Lower leg skin (tissue), 3 donors: Measurements from ENCODE around the gene FBXW9.

Experiments
- POLR2A ChIP-seq, 2 donors: fragments of 450-650 bp; IDR thresholded peaks; one replicate each; pipeline ENCODE4 v1.6.1; 2016 to 2017; ENCODE audit warnings: antibody characterized with exemption in 2 of 2, mild to moderate bottlenecking in 1 of 2, moderate library complexity in 1 of 2
- TF ChIP-seq, protein P1 (sequence below), 3 donors: fragments of 450-650 bp; IDR thresholded peaks; one replicate each; pipeline ENCODE4 v1.5.1; 2016; ENCODE audit warnings: antibody characterized with exemption in 3 of 3, mild to moderate bottlenecking in 3 of 3, moderate library complexity in 2 of 3

DNA sequence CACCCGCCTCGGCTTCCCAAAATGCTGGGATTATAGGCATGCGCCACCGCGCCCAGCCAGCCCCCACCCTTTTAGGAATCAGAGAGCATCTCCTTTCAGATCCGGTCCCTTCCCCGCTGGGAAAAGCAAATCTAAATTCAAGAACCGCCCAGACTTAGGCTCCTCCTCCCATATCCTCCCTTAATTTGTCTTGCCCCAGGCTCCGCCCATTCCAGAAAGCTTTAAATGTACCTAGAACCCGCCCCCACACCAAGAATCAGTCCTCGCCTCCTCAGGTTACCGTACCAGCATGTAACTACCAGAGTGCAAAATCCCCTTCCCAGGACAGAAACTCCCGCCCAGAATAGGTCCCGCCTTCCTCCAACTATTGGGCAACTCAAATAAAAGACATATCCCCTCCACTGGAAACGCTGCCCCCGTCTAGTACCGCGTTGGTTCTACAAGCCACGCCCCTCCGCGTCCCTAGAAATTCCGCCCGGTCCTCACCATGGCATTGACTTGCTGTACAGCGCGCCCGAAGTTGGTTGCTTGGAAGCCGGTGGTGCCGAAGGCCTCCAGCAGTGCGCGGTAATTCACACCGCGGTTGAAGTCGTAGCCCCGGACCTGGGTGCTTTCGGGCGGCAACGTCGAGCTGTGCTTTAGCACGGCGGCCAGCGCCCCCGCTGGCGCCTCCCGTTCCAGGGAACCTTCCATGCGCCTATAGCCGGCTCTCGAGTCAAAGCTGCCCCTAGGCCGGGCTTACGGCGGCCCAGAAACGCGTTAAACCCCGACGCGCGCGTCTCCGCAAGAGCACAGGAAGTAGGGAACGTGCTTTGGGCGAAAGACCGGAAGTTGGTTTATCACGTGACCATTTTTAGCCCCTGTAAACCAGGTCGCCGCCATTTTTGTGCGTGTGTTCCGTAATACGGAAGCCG is 15.1 kb downstream of the FBXW9 start, which contains the start of gene DHPS:
- TF ChIP-seq, protein P1, sequence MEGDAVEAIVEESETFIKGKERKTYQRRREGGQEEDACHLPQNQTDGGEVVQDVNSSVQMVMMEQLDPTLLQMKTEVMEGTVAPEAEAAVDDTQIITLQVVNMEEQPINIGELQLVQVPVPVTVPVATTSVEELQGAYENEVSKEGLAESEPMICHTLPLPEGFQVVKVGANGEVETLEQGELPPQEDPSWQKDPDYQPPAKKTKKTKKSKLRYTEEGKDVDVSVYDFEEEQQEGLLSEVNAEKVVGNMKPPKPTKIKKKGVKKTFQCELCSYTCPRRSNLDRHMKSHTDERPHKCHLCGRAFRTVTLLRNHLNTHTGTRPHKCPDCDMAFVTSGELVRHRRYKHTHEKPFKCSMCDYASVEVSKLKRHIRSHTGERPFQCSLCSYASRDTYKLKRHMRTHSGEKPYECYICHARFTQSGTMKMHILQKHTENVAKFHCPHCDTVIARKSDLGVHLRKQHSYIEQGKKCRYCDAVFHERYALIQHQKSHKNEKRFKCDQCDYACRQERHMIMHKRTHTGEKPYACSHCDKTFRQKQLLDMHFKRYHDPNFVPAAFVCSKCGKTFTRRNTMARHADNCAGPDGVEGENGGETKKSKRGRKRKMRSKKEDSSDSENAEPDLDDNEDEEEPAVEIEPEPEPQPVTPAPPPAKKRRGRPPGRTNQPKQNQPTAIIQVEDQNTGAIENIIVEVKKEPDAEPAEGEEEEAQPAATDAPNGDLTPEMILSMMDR (IDR thresholded peaks at IDR 0.05): no peak
- no peak for TF ChIP-seq POLR2A (IDR thresholded peaks at IDR 0.05)
